Caco-2 (cell line): Measurements from ENCODE around the gene CIBAR2. TPM values are rescaled to one million over a fixed set of nuclear protein-coding genes. Genes with fewer than 3 reads are reported as not detected.

ENCODE experiments used
- BruUV-seq: library from RNA; stranded (reverse); fragments of 400-500 nt; replicated peaks from 2 replicates; lab custom pipeline; 2021; lab: Mats Ljungman, UMichigan
- CTCF ChIA-PET: fragments of 300-600 bp; sonication (Branson Sonifier 250); formaldehyde crosslinking; loops from one replicate; lab custom pipeline; 2022; ENCODE audit warnings: antibody characterized with exemption; lab: Charles Lee
- POLR2A ChIA-PET: fragments of 300-600 bp; sonication (Branson Sonifier 250); formaldehyde crosslinking; loops from one replicate; lab custom pipeline; 2022; ENCODE audit warnings: antibody characterized with exemption; lab: Charles Lee
- DNase-seq, 2 experiments: peaks; one replicate each; pipeline versions ENCODE4 v3.0.0 to v3.0.0-alpha.2; 2020 to 2022
- H3K27me3 ChIP-seq: replicated peaks from 2 replicates; pipeline ENCODE4 v1.6.0; 2011; ENCODE audit warnings: low read length; ENCODE audit not compliant: control insufficient read depth, insufficient read depth
- H3K36me3 ChIP-seq: 2 replicates; pipeline ENCODE4 v1.5.1; 2011; ENCODE audit warnings: low read length; ENCODE audit not compliant: control insufficient read depth, insufficient read depth
- H3K4me1 ChIP-seq: fragments of 250-450 bp; sonication (Bioruptor Pico); 2 replicates; pipeline ENCODE4 v1.5.1; 2020; ENCODE audit warnings: mild to moderate bottlenecking
- H3K4me3 ChIP-seq: 2 replicates; pipeline ENCODE4 v1.5.1; 2011; ENCODE audit warnings: low read depth, mild to moderate bottlenecking, control low read depth, low read length
- H3K9me3 ChIP-seq: fragments of 250-450 bp; sonication (Bioruptor Pico); 2 replicates; pipeline ENCODE4 v1.5.1; 2020; ENCODE audit warnings: mild to moderate bottlenecking, moderate library complexity
- H3K27ac Mint-ChIP-seq: one replicate; pipeline ENCODE4 v1.8.0; 2022; ENCODE audit warnings: mixed read lengths; ENCODE audit not compliant: unreplicated experiment
- H3K27me3 Mint-ChIP-seq: one replicate; pipeline ENCODE4 v1.8.0; 2022; ENCODE audit warnings: mixed read lengths; ENCODE audit not compliant: insufficient read depth, unreplicated experiment
- H3K36me3 Mint-ChIP-seq: one replicate; pipeline ENCODE4 v1.8.0; 2022; ENCODE audit warnings: mild to moderate bottlenecking, mixed read lengths; ENCODE audit not compliant: insufficient read depth, unreplicated experiment
- H3K4me1 Mint-ChIP-seq: one replicate; pipeline ENCODE4 v1.8.0; 2022; ENCODE audit warnings: low read depth, mixed read lengths; ENCODE audit not compliant: unreplicated experiment
- H3K4me3 Mint-ChIP-seq: one replicate; pipeline ENCODE4 v1.8.0; 2022; ENCODE audit warnings: mild to moderate bottlenecking, moderate library complexity, mixed read lengths; ENCODE audit not compliant: unreplicated experiment
- H3K9me3 Mint-ChIP-seq: one replicate; pipeline ENCODE4 v1.8.0; 2022; ENCODE audit warnings: mixed read lengths; ENCODE audit not compliant: unreplicated experiment
- intact Hi-C: fragments of 100-400 bp; cut with micrococcal nuclease; formaldehyde crosslinking; loops from one replicate; pipeline ENCODE4 v1.10.0; 2022; ENCODE audit not compliant: unreplicated experiment
- total RNA-seq: library from RNA; stranded (reverse); gene quantifications from 2 replicates; pipeline ENCODE4 v1.2.3, GENCODE V29; 2022
- TF ChIP-seq, protein P1 (sequence below), 2 experiments: fragments of 200-600 bp in 1 of 2; IDR thresholded peaks; 1 replicate in 1 of 2; 2 replicates in 1 of 2; pipeline versions ENCODE4 v1.5.1 to v1.8.0; 2011 to 2022; ENCODE audit warnings: antibody characterized with exemption in 1 of 2, control low read depth in 1 of 2, inconsistent platforms in 1 of 2, low read depth in 1 of 2, low read length in 1 of 2, mild to moderate bottlenecking in 1 of 2, moderate library complexity in 1 of 2; ENCODE audit not compliant: insufficient read depth in 1 of 2, severe bottlenecking in 1 of 2, unreplicated experiment in 1 of 2

CIBAR2 gene
- total RNA-seq, 1 experiment from 2014 or later: not detected

DNA sequence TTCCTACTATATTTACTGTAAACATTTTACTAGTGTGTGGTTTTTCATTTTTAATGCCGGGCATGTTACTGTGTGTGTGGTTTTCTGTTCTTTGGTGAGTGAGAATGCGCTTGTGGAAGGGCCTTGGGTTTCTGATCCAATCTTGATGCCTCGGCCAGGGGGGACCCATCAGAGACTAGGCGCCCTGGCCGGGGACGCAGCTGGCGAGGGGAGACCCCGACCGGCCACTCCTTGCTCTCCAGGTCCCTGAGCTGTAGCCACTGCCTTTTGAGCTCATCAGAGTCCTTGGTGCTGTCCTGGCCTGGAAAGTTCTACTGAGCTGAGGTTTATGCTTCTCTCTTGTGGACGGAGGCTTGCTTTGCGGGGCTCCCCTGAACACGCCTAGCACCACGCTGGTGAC, 47.2 kb downstream of the CIBAR2 start:
- H3K4me3 ChIP-seq: no peak overlapping the region
- ChIA-PET POLR2A (no interaction called here), CTCF (no interaction called here)
- intact Hi-C loops: no loop called here
- Mint-ChIP-seq H3K27me3 (no peaks in the 10 kb centered on the region), H3K9me3 (no peaks in the 10 kb centered on the region), H3K4me3 (no peak overlapping the region), H3K36me3 (no peaks in the 10 kb centered on the region), H3K27ac (no peak overlapping the region), H3K4me1 (no peaks in the 10 kb centered on the region)
- H3K27me3 ChIP-seq: no peaks in the 10 kb centered on the region
- no peaks in the 10 kb centered on the region for H3K36me3 ChIP-seq
- no peaks in the 10 kb centered on the region for H3K9me3 ChIP-seq
- TF ChIP-seq, protein P1, sequence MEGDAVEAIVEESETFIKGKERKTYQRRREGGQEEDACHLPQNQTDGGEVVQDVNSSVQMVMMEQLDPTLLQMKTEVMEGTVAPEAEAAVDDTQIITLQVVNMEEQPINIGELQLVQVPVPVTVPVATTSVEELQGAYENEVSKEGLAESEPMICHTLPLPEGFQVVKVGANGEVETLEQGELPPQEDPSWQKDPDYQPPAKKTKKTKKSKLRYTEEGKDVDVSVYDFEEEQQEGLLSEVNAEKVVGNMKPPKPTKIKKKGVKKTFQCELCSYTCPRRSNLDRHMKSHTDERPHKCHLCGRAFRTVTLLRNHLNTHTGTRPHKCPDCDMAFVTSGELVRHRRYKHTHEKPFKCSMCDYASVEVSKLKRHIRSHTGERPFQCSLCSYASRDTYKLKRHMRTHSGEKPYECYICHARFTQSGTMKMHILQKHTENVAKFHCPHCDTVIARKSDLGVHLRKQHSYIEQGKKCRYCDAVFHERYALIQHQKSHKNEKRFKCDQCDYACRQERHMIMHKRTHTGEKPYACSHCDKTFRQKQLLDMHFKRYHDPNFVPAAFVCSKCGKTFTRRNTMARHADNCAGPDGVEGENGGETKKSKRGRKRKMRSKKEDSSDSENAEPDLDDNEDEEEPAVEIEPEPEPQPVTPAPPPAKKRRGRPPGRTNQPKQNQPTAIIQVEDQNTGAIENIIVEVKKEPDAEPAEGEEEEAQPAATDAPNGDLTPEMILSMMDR (IDR thresholded peaks at IDR 0.05; ENCODE audit: insufficient read depth in 1 of 2, low read depth in 1 of 2, low read length in 1 of 2, severe bottlenecking in 1 of 2, unreplicated experiment in 1 of 2): no peak
- H3K4me1 ChIP-seq: peaks cover 12% of the 10 kb centered on the region
- no TSS peak for BruUV-seq
- DNase-seq: no peak

DNA sequence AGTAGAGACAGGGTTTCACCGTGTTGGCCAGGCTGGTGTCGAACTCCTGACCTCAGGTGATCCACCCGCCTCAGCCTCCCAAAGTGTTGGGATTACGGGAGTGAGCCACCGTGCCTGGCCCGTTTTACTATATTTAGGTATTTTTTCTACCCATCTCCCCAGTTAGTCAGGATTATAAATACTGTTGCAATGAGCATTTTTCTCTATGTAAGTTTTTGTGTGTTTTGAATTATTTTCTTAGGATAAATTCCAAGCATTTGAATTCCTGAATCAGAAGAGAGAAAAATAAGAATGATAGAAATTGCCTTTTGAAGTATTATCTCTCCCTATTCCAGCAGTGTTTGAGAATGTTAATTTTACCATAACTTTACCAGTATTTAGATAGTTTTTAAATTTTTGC, 48.1 kb downstream of the CIBAR2 start:
- no peaks in the 10 kb centered on the region for H3K36me3 Mint-ChIP-seq
- CTCF ChIA-PET: no interaction called here
- TF ChIP-seq, protein P1 (IDR thresholded peaks at IDR 0.05; ENCODE audit: insufficient read depth in 1 of 2, low read depth in 1 of 2, low read length in 1 of 2, severe bottlenecking in 1 of 2, unreplicated experiment in 1 of 2): no peak

DNA sequence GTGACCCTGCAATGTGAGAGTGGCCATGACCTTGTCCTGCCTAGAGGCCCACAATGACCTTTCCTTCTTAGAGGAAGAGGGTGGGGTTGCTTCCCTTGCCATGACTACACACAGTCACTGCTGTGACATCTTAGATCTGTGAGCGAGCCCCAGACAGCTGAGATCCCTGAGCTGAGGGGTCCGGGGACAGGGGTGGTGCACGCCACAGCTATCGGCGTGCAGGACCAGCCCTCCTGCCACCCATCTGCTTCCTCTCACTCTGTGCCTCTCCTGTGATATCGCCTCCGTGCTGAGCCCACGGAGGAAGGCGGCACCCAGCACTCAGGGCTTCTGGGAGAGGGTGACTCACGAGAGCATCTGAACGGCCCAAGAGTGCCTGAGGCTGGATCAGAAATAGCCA, 49.4 kb downstream of the CIBAR2 start:
- POLR2A ChIA-PET: no interaction called here
- Mint-ChIP-seq H3K27ac (no peak overlapping the region), H3K9me3 (no peaks in the 10 kb centered on the region), H3K36me3 (no peaks in the 10 kb centered on the region), H3K4me3 (no peak overlapping the region), H3K27me3 (no peaks in the 10 kb centered on the region), H3K4me1 (no peaks in the 10 kb centered on the region)
- DNase-seq: no peak
- intact Hi-C loops: no loop called here
- no TSS peak for BruUV-seq
- Histone ChIP-seq H3K9me3 (no peaks in the 10 kb centered on the region), H3K36me3 (no peaks in the 10 kb centered on the region), H3K4me3 (no peak overlapping the region), H3K4me1 (peaks cover 12% of the 10 kb centered on the region), H3K27me3 (no peaks in the 10 kb centered on the region)
- CTCF ChIA-PET: no interaction called here
- TF ChIP-seq, protein P1 (IDR thresholded peaks at IDR 0.05; ENCODE audit: insufficient read depth in 1 of 2, low read depth in 1 of 2, low read length in 1 of 2, severe bottlenecking in 1 of 2, unreplicated experiment in 1 of 2): no peak

More for the DNA sequence above, 48.1 kb downstream of the CIBAR2 start:
- Mint-ChIP-seq H3K27me3 (no peaks in the 10 kb centered on the region), H3K4me1 (no peaks in the 10 kb centered on the region), H3K9me3 (no peaks in the 10 kb centered on the region), H3K4me3 (no peak overlapping the region), H3K27ac (no peak overlapping the region)
- H3K9me3 ChIP-seq: no peaks in the 10 kb centered on the region
- intact Hi-C loops: no loop called here
- peaks cover 12% of the 10 kb centered on the region for H3K4me1 ChIP-seq
- no peaks in the 10 kb centered on the region for H3K27me3 ChIP-seq
- no peak overlapping the region for H3K4me3 ChIP-seq
- no peak for DNase-seq
- H3K36me3 ChIP-seq: no peaks in the 10 kb centered on the region
- POLR2A ChIA-PET: no interaction called here
- no TSS peak for BruUV-seq
